Stimulated activated CD4-positive, alpha-beta T cell treated with anti-CD3 and anti-CD28 coated beads, Interleukin-15, amount 100 ng/mL, for 24 hours (primary cell): Measurements from ENCODE around the gene SLC39A8.
A peak's percentile ranks its signal among the peaks of the same experiment; 100 is the strongest.
"Not testable (repeated sequence)": the region's sequence is repeated elsewhere in the genome, so short reads cannot be mapped to it uniquely, and the experiment has no call there.

Experiments used
- DNase-seq: peaks from one replicate; pipeline ENCODE4 v3.0.0-alpha.2; 2020

Gene SLC39A8

DNA sequence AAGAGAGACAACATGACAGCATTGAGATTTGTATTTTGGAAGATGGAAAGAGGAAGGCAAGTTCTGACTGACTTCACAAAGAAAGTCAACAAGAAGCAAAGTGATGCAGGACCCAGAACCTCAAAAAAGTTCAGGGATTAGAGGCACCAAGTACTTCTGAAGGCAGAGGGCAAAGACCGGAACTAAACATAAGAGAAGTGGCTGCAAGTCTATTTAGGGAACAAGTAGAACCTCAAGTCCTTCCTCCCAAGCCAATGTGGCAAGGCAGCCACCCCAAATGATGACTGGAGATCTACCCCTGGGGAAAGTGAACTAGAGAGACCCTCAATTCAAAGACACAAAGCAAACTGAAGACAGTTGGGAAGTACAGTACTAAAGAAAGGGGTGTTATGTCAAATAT, 46.6 kb downstream of the SLC39A8 start:
- DNase-seq, result no peak

DNA sequence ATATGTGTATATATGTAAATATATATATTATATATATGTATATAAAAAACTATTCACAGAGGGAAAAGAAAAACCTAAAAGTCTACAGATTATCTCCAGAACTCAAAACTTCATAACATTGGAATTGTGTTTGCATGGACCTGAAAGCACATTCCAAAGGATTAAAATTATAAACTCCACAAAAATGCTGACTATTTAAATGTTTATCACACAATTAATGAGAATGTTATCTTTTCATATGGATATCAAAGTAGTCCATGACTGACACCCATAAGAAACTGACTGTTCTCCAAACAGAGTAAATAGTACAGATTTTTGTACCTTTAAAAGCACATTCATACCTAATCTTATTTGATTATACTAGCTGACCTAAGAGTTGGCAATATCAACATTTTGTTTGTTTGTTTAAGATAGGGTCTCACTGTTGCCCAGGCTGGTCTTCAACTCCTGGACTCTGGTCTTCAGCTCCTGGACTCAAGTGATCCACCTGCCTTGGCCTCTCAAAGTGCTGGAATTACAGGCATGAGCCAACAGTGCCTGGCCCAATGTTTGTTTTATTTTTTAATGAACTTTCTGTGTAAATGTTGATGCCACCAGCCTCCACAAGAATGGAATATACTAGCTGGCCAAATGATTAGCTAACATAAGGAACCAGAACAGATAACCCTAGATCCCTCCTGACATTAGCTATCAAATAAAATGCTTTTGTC, 50.0 kb downstream of the SLC39A8 start:
- no peak for DNase-seq

DNA sequence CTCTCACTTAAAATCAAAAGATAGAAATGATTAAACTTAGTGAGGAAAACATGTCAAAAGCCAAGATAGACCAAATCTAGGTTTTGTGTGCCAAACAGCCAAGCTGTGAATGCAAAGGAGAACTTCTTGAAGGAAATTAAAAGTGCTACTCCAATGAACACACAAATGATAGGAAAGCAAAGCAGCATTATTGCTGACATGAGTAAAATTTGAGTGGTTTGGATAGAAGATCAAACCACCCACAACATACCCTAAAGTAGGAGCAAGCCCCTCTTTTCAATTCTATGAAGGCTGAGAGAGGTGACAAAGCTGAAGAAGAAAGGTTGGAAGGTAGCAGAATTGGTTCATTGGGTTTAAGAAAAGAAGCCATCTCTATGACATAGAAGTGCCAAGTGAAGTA, 56.8 kb downstream of the SLC39A8 start:
- no peak for DNase-seq

DNA sequence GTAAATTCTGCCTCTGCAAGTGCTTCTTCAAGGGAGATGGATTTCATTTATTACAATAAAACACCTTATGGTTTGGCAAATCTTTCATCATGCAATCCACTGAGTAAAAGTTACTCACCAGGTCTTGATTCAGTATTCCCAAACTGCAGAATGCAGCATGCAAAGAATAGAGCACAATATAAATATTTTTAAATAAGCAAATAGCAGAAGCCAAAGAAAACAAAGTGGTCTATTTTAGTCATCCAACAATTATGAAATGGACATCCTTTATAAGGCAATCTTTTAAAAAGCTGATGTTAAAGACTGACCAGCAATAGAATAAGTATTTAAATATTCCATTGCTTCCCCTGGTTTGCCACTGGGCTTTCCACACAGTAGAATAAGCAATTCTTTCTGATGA, 59.5 kb downstream of the SLC39A8 start:
- no peak for DNase-seq

DNA sequence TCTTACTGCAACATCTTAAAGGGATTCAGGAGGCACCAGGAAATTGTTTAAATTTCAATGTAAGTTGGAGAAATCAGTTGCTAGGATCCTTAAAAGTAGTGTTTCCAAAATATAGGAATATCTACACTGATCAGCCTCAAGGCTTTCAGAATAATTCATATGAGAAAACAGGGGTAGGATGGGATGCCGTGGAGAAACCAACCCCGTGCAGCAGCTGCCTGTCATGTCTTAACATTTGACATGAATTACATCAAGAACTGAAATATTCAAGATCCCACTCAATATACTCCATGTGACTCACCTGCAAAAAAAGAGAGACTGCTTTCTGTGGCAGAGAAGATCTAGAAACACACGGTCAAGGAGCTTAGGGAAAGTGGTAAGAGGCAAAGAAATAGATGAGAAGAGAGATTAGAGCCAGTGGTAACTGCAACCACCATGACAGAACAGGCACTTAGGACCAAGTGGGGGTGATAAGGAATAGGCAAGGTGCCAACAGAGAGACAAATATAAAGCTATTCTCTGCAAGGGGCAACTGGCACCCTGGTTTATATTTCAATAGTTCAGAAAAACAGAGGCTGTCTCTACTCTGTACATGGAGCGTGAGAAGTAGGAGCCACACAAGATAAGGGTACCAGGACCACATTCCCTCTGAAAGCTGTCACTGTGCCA, 64.0 kb downstream of the SLC39A8 start:
- no peak for DNase-seq

DNA sequence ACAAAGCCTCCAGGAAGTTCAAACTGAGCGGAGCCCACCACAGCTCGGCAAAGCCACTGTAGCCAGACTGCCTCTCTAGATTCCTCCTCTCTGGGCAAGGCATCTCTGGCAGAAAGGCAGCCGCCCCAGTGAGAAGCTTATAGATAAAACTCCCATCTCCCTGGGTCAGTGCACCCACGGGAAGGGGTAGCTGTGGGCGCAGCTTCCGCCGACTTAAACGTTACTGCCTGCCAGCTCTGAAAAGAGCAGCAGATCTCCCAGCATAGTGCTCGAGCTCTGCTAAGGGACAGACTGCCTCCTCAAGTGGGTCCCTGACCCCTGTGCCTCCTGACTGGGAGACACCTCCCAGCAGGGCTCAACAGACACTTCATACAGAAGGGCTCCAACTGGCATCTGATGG, 72.0 kb downstream of the SLC39A8 start:
- DNase-seq, result not testable (repeated sequence)

DNA sequence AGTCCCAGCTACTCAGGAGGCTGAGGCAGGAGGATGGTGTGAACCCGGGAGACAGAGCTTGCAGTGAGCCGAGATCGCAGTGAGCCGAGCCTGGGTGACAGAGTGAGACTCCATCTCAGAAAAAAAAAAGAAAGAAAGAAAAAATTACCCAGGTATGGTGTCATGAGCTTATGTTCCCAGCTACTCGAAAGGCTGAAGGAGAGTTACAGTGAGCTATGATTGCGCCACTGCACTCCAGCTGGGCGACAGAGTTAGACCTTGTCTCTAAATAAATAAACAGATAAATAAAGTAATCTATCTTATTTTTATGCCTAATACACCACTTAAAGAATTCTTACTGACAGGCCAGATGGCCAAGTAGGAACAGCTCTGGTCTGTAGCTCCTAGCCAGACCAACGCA, 73.0 kb downstream of the SLC39A8 start:
- no peak for DNase-seq

DNA sequence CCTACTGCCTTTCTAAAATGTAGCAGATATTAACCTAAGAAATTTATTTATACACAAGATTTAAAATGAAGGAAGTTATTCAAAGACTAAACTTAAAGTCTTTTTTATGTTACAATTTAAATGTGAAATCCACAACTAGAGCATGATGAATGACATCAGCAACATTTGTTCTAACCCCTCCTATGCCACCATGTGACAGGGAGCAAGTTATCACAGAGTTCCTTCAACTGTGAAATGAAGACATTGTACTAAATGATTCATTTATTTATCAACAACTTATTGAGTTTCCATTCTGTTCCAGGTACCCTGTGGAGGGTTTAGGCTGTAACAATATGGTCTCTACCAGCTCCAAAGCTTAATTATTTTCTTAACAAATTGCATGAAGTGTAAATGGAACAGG, 76.9 kb downstream of the SLC39A8 start:
- DNase-seq, result no peak

DNA sequence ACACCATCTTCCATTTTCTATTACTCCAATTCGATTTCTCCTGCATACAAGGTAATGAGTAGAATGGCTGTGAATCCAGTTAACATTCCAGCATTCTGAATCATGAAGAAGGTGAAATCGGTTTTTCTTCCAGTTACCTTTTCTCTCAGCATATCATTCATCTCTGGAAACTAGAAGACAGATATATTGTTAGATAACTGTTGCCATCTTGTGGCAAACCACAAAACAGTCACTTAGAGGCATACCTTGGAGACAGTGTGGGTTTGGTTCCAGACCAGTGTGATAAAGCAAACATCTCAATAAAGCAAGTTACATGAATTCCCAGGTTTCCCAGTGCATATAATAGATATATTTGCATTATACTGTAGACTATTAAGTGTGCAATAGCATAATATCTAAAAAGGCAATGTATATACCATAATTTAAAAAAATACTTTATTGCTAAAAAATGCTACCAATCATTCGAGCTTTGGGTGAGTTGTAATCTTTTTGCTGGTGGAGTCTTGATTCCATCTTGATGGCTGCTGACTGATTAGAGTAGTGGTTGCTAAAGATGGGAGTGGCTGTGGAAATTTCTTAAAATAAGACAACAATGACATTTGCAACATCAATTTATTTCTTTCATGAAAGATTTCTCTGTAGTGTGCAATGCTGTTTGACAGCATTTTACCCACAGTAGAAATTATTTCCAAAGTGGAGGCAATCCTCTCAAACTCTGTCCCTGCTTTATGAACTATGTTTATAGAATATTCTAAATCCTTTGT, 82.1 kb downstream of the SLC39A8 start:
- peak; percentile 8 for DNase-seq

DNA sequence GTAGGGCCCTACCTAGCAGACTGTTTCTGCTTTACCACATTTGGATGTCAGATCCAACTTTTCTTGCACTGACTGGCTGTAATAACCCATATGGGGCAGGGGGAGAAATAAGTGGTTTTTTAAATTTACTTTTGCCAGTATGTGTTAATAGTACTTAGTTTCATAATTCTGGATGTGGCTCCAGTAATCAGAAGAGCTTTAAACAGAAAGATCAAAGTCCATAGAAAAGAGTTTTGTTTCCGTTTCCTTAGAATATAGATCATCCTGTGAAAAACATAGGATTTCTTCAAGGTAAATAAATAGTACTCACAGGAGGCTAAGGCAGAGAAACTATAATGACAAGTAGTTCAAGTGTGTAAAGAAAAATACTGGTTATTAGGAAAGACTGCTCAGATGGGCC, 85.6 kb downstream of the SLC39A8 start:
- no peak for DNase-seq

DNA sequence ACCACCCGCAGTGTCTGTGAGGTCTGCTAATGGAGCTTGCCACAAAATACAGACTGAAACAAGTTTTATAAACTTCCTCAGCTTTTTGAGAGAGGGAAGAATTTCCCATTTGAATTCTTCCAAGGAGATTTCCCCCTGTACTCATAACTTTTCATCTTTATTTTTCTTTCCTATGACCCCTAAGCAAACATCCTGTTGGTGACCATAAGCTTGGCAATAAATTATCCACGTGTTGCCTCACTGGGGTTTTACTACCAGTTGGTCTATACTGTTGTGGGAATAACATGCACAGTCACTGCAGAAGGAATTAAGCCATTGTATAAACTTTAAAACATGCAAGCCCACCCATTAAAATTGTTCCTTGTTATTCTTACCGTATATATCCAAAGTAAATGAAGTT, 86.2 kb downstream of the SLC39A8 start:
- no peak for DNase-seq

DNA sequence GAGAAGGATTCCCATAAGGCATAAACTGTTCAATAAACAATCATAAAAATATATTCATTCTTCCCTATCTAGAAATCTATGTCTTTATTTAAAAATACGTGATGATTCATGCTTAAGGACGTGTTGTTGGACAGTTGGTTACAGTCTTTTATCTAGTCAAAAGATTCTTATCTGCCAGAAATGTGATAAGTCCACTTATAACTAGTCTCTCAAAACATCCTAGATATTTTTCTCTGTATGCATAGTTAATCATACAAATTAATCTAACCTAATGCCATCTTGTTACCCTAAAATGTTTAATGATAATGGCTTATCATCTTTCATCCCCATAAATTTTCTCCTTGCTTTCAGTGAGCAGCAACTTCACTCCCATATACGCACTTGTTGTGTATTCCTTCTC, 89.0 kb downstream of the SLC39A8 start:
- no peak for DNase-seq

DNA sequence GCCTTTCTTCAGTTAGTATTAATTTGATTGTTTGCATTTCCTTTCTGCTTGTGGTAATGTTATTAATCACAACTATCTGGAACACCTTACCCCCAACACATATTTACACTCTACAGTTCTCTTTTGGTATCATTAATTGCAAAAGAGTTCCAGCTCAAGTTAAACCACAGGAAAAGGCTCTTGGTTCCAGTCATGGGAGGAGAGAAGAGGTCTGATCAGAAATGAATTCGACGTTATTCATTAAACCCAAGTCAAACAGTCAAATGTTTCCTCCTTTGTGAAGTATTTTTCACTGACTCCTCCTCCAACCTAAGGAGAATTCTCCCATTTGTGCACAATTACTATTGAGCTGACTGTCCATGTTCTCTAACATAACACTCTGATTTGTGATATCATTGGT, 91.4 kb downstream of the SLC39A8 start:
- DNase-seq, result no peak

DNA sequence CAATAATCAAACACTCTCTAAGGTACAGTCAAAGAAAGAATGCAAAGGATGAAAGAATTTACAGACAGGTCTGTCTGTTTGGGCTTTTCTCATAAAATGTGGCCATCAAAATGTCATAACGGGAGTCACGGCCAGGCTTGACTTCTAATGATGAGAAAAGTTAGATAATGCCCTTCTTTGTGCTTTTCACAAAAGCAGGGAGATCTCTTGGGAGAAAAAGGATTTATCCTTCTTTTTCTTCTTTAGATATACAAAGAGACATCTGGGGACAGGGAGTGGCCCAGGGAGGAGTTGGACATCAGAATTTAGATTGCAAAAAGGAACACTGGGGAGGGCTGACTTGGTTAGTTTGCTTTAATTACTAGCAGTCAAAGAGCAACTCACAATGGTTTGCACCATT, 93.1 kb downstream of the SLC39A8 start:
- no peak for DNase-seq

DNA sequence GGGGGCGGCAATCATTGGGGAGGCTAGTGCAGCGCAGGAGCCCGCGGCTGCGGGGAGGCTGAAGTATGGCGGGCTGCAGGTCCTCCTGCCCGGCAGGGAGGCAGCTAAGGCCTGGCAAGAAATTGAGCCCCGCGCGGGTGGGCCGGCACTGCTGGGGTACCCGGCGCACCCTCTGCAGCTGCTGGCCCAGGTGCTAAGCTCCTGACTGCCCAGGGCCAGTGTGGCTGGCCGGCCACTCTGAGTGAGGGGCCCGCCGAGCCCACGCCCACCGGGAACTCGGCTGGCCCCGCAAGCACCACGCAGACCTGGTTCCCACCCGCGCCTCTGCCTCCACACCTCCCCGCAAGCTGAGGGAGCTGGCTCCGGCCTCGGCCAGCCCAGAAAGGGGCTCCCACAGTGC, 94.9 kb downstream of the SLC39A8 start:
- DNase-seq, result no peak

DNA sequence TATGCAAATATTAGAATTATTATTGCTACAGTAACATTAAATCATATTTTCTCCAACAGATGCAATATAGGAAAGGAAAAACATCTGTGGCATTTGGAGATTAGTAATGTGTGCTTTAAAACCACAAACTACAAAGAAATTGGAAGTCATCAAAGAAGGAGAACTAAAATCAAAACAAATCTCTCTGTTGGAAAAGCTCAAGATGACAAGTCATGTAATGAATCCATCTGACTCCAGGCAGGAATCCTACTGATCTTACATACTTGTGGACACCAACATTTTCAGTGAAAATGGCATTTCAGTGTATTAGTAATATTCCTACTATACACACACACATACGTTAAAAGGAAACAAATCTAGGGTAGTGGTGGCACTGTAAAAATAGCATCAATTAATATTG, 98.2 kb downstream of the SLC39A8 start:
- DNase-seq, result no peak

DNA sequence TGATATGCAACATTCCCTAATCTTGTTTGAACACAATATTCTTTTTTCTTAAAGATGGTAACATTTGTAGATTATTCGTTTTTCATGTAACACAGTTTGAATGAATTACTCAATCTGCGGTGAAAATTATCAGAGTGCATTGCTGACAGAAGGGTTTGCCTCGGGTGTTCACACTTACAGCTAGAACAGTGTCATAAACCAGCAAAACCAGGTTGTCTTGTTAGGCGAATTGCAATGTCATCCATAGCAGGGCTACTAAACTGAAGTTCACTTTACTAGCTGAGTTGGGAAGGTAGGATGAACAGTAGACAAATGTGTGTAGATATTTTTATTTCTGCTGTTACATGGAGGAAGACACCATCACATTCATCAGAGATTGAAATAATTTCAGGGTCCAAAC, 98.9 kb downstream of the SLC39A8 start:
- DNase-seq, result no peak

DNA sequence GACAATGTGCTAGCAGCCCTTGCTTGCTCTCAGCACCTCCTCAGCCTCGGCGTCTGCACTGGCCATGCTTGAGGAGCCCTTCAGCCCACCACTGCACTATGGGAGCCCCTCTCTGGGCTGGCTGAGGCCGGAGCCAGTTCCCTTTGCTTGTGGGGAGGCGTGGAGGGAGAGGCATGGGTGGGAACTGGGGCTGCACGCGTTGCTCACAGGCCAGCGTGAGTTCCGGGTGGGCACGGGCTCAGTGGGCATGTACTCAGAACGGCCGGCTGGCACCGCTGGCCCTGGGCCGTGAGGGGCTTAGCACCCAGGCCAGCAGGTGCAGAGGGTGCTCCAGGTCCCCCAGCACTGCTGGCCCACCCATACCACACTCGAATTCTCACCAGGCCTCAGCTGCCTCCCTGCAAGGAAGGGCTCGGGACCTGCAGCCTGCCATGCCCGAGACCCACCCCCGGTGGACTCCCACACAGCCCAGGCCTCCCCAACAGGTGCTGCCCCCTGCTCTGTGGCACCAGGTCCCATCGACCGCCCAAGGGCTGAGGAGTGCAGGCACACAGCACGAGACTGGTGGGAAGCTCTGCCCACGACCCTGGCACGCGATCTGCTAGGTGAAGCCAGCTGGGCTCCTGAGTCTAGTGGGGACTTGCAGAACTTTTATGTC, 100.3 kb downstream of the SLC39A8 start:
- no peak for DNase-seq

DNA sequence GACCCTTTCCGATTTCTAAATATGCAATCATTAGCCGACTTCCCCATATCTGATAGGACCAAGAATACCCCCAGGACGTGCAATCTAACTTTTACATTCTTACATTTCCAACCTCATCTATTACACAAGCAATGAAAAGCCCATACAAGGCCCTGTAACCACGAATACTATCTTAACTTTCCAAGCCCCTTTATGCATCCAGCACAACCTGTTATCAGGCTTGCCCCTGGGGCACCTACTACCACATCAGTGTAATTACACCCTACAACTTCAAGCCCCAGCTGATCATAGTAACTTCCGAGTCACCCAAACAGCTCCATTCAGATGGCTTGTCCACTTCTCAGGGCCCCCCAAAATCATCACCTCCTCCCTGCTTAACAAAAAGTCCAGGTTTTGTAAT, 102.0 kb downstream of the SLC39A8 start:
- DNase-seq, result not testable (repeated sequence)

DNA sequence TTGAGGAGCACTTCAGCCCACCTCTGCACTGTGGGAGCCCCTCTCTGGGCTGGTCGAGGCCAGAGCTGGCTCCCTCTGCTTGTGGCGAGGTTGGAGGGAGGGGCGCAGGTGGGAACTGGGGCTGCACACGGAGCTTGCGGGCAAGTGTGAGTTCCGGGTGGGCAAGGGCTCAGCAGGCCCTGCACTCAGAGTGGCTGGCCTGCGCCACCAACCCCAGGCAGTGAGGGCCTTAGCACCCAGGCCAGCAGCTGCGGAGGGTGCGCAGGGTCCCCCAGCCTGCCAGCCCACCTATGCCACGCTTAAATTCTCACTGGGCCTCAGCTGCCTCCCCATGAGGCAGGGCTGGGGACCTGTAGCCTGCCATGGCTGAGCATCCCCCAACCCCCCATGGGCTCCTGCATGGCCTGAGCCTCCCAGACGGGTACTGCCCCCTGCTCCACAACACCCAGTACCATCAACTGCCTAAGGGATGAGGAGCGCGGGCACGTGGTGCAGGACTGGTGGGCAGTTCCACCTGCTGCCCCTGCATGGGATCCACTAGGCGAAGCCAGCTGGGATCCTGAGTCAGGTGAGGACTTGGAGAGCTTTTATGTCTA, 110.9 kb downstream of the SLC39A8 start:
- no peak for DNase-seq

DNA sequence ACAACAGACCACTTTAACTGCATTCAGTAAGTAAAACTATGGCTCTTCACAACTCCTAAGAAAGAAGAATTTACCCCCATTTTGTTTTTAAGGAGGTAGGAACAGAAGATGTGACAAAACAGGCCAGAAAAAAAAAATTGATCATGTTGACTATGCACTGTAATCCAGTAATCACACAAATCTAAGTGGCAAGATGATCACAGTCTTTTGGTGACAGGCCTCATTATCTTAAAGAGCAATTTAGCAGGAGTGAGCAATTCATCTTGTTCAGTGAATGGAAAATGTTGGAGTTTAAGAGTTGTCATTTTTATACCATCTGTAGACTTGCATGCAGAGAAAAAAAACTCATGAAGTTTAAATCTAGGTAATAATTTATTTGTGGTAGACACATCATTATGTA, 115.1 kb downstream of the SLC39A8 start:
- DNase-seq, result no peak

DNA sequence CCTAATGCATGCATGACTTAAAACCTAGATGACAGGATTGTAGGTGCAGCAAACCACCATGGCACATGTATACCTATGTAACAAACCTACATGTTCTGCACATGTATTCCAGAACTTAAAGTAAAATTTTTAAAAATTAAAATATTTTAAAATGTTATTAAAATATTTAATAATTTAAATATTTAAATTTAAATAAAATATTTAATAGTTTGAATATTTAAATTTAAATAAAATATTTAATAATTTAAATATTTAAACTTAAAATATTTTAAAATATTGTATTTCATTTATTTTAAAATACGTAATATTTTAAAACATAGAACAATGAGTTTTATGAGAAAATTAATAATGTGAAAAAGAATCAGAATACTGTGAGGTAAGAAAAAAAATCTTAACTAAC, 117.9 kb downstream of the SLC39A8 start:
- no peak for DNase-seq

DNA sequence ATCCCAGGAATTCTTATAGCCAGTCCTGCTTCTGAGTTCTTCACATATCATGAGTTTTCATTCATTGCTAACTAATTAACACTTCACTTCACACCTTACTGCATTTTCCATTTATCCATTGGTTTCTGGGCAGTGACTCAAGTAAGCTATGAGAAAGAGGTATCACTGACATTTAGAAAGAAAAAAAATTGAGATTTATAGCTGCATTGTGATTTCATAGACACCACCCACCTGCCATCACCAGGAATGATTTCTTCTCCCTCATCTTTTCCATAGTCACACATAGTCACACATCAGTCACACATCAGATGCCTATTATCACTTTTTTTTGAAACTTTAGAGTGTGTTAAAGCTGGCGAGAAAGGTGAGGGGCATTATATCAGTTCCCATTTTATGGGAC, 121.8 kb downstream of the SLC39A8 start:
- no peak for DNase-seq
